NCI-H524 (cell line): ENCODE data around the gene SPATS2.
"Not testable (repeated sequence)": the region's sequence is repeated elsewhere in the genome, so short reads cannot be mapped to it uniquely, and the experiment has no call there.

Source experiments
- DNase-seq, 2 experiments: peaks; one replicate each; lab custom pipeline; 2025; lab: John Stamatoyannopoulos, UW

Gene SPATS2

DNA sequence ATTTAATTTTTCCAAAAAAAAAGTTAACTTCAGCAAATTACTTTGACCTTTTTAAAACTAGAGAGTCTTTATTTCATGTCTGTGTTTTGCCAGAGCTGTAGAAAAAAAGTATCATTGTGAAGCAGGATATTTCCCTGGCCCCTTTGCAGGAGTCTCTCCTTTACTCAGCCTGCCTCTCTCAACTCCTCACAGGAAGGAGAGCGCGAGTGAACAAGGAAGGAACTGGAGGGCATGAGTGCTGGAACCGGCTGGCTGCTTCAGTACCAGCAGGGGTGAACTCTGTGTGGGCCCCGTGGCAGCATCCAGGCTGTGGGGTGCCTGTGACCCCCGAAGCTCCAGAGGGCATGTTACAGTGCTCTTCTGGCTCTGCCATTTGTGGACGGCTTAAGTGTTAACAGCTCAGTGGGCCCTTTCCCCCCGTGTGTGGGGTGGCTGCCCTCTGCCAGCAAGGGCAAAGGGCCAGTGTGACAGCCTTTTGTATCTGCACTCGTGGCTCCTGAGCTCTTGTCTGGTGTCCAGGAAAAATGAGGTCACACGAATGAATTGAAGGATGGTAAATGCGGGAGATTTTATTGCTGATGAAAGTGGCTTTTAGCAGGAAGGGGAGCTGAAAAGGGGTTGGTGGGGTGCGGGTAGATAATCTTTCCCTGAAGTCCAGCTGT lies 95.0 kb downstream of the SPATS2 start:
- no peak for DNase-seq

DNA sequence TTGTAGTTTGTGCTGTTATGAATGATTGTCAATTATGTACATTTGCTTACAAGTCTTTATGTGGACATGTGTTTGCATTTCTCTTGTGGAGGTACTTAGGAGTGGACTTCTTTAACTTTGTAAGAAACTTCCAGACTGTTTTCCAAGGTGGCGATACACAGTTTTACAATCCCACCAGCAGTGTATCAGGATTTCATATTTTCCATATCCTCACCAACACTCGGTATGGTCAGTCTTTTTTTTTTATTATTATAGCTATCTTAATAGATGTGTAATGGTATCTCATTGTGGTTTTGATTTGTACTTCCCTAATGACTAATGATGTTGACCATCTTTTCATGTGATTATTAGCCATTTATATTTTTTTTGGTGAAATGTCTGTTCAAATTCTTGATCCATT lies 97.9 kb downstream of the SPATS2 start:
- DNase-seq = no peak

- DNase-seq = peak in 1 of 2 experiments; percentile 23
These were observed 103.7 kb downstream of the SPATS2 start for GRCh38 chr12:49470986-49471385.

DNA sequence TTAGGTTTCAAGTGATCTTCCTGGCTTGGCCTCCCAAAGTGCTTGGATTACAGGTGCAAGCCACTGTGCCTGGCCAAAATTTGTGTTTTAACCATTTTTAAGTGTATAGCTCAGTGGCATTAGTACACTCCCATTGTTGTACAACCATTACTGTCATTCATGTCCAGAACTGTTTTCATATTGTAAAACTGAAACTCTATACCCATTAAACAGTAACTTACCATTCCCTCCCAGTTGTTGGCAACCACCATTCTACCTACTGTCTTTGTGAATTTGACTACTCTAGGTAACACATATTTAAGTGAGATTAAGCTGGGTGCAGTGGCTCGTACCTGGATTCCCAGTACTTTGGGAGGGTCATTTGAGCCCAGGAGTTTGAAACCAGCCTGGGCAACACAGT lies 104.3 kb downstream of the SPATS2 start:
- DNase-seq = no peak

GRCh38 chr12:49476091-49476490 lies 108.8 kb downstream of the SPATS2 start:
- DNase-seq = peak; percentile 74 to 88

- no peak for DNase-seq
These were observed 111.8 kb downstream of the SPATS2 start for GRCh38 chr12:49478949-49479664.

GRCh38 chr12:49482095-49483051 lies 115.1 kb downstream of the SPATS2 start:
- peak in 1 of 2 experiments; percentile 20 for DNase-seq

DNA sequence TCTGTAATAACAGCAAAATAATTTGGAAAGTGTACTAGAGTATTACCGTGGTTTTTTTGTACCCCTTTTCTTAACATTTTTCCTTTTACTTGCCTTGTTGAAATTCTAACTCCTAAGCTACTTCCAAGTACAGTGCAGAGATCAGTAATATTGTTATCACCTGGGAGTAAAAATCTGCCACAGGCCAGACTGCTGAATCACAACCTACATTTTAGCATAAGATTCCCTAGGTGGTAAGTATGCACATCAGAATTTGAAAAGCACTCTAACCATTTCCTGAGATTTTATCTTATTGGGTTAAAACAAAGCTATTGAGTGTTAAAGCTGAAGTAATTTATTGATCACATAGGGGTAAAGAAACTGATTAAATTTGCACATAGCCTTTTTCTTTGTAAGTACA lies 116.4 kb downstream of the SPATS2 start:
- DNase-seq = no peak

DNA sequence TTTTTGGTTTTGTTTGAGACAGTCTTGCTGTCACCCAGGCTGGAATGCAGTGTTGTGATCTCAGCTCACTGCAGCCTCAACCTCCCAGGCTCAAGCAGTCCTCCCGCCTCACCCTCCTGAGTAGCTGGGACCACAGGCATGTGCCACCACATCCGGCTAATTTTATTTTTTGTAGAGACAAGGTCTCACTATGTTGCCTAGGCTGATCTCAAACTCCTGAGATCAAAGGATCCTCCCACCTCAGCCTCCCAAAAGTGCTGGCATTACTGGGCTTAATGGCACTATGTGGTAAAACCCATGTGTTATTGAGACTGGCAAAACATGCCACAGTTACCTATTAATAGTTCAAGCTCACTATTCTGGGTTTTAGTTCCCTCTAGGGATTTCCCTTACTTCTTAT lies 120.3 kb downstream of the SPATS2 start:
- no peak for DNase-seq

DNA sequence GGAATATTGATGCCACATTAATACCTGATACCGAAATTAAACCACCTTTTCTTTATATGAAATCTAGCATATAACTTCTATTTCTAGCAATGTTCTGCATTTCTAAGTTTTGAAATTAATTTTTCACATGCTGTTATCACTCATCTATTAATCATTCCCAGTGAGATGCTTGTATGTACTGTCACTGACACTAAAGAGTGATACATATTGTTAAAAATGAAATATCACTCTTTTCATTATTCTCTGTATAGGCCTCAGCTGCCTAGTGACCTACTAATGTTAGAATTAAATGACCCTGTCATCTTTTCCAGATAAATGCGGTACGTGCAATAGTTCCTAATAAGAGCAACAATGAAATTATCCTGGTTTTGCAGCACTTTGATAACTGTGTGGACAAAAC lies 121.9 kb downstream of the SPATS2 start:
- no peak for DNase-seq

DNA sequence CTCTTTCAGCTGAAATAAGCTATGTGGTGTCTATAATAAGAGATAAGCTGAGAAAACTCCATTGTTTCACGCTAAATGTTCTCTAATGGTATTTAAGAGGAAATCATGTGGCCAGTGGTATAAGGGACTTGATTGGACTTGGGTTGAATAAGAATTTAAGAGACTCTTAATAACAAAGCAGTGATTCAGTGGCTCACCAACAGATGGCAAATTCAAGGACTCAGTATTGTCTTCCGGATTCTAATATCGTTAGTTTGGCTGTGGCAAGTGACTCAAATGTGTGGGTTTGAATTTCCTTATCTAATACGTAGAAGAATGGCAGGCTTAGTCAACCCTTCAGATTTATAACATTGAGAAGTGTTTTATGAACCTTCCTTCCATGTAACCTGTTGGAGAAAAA lies 122.5 kb downstream of the SPATS2 start:
- DNase-seq = peak in 1 of 2 experiments; percentile 39

GRCh38 chr12:49491823-49492222 lies 124.6 kb downstream of the SPATS2 start:
- no peak for DNase-seq

GRCh38 chr12:49493900-49494299 lies 126.6 kb downstream of the SPATS2 start:
- no peak for DNase-seq

DNA sequence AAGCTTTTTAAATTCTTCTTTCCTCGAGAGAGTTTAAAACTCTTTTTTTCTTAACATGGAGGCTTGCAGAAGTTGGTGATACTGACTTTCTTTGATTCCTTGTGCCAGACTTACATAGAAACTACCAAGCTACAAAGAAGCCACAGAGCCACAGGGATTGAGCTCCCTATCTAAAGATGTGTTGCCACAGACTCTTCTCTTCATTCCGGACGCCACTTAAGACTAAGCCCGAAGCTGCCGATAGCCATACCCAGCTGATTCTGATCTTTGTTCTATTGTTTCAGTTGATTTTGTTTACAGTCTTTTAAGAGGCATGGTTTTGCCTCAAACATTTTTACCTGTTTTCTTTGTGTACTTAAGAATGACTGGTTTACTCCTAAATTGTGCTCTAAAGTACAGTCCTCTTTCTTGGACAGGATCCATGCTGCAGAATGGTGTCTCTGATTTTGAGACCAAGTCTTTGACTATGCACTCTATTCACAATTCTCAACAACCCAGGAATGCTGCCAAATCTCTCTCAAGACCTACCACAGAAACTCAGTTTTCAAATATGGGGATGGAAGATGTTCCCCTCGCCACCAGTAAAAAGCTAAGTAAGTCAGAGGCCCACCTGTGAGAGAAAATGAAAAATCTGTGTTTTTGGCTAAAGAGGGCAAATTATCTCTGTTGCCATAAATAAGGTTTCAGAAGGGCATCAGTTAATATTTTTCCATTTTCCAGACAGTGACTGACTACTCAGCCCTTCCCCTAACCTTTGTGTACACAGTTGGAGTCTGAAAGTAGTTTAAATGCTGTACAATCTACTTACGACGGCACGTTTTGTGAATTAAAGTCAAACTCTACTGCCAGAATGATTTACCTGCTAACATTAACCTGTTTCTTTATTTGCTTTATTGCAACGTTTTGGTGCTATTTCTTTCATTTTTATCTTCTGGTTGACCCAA lies 129.4 kb downstream of the SPATS2 start:
- DNase-seq = no peak

- DNase-seq = no peak
These were observed 134.6 kb downstream of the SPATS2 start for GRCh38 chr12:49501895-49502294.

DNA sequence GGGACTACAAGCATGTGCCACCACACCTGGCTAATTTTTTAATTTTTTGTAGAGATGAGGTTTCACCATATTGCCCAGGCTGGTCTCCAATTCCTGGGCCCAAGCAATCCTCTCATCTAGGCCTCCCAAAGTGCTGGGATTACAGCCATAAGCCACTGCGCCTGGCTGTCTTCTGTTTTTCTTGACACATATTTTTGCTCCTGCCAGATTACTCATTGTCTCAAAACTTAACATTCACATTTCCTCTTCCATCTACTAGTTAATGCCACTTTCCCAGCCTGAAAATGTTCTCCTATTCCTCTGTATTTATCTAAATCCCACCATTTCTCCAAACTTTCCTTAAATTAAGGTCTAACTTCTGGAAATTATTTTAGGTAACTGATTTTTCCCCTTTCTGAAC lies 135.3 kb downstream of the SPATS2 start:
- no peak for DNase-seq

DNA sequence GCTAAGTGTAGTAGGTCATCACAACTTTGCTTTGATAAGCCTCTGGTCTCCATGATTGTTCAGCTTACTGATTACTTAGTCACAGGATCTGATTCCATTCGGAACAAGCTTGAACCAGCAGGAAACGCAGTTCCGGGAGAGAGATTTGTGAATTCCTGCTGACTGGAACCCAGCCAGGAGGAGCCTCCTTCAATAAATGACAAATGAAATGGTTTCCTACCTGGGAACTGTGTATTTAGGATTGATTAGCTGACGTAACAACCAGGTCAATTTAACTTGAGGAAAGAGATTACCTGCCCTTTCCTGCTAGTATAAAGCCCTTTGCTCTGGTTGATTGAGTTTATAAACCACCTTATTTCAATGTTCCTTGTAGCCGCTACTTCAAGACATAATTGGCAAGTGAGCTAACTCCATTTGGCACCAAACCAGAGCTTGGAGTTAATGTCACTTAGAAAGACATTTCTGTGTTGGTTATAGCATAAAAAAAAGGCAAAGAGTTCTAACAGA lies 136.5 kb downstream of the SPATS2 start:
- DNase-seq = no peak

DNA sequence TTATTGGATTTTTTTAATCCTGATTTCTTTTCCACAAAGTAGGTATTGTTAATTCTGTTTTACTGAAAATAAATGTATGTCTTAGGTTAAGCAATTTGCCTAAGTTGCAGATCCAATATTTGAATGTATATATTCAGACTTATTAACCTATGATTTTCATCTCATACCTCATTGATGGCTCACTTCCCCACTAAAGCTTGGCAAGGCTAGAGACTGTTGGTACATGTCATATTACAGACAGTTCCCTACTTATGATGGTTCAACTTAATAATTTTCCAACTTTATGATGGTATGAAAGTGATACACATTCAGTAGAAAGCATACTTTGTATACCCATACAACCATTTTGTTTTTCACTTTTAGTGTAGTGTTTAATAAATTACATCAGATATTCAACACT lies 138.4 kb downstream of the SPATS2 start:
- DNase-seq = no peak

- no peak for DNase-seq
These were observed 139.9 kb downstream of the SPATS2 start for GRCh38 chr12:49507139-49507538.

- DNase-seq = not testable (repeated sequence)
These were observed 142.4 kb downstream of the SPATS2 start for GRCh38 chr12:49509681-49510080.

- no peak for DNase-seq
These were observed 144.1 kb downstream of the SPATS2 start for GRCh38 chr12:49511410-49511809.
